SJSA1 (cell line): ENCODE data around the gene FAM210B. TPM values are rescaled to one million over a fixed set of nuclear protein-coding genes. Genes with fewer than 3 reads are reported as not detected.
A peak's percentile ranks its signal among the peaks of the same experiment; 100 is the strongest.

ENCODE experiments used
- DNase-seq, 2 experiments: peaks; one replicate each; pipeline ENCODE4 v3.0.0-alpha.2; 2015 to 2020; ENCODE audit warnings: low spot score in 2 of 2, low read depth in 1 of 2
- H3K27ac ChIP-seq: fragments of 250-450 bp; sonication (Bioruptor Pico); 2 replicates; pipeline ENCODE4 v1.5.1; 2020; ENCODE audit warnings: mild to moderate bottlenecking, moderate library complexity
- H3K27me3 ChIP-seq: fragments of 250-450 bp; sonication (Bioruptor Pico); replicated peaks from 2 replicates; pipeline ENCODE4 v1.5.1; 2020; ENCODE audit warnings: mild to moderate bottlenecking, moderate library complexity
- H3K36me3 ChIP-seq: fragments of 250-450 bp; sonication (Bioruptor Pico); 2 replicates; pipeline ENCODE4 v1.5.1; 2020; ENCODE audit warnings: mild to moderate bottlenecking
- H3K4me1 ChIP-seq: fragments of 250-450 bp; sonication (Bioruptor Pico); replicated peaks from 2 replicates; pipeline ENCODE4 v1.6.1; 2021; ENCODE audit warnings: mild to moderate bottlenecking
- H3K4me3 ChIP-seq: fragments of 250-450 bp; sonication (Bioruptor Pico); 2 replicates; pipeline ENCODE4 v1.5.1; 2020; ENCODE audit warnings: mild to moderate bottlenecking
- H3K9me3 ChIP-seq: fragments of 250-450 bp; sonication (Bioruptor Pico); replicated peaks from 2 replicates; pipeline ENCODE4 v1.5.1; 2020; ENCODE audit warnings: mild to moderate bottlenecking
- total RNA-seq: library from RNA; depleted of rRNA; stranded (reverse); fragments of >200 nt; shearing (Covaris generic); gene quantifications from 2 replicates; pipeline ENCODE4 v1.2.3, GENCODE V29; 2014; rRNA removed

FAM210B gene
- total RNA-seq, 1 experiment from 2014 or later = 22.4 TPM

- peaks cover 16% of the 10 kb centered on the region for H3K36me3 ChIP-seq
- H3K4me1 ChIP-seq = peaks cover 8% of the 10 kb centered on the region
- no peak within 1 kb of the TSS for H3K27ac ChIP-seq
- H3K27me3 ChIP-seq = no peaks in the 10 kb centered on the region
- no peak within 1 kb of the TSS for H3K4me3 ChIP-seq
- no peaks in the 10 kb centered on the region for H3K9me3 ChIP-seq
- DNase-seq = no peak
These were observed 53.1 kb downstream of the FAM210B start, which contains the start of gene CASS4 for GRCh38 chr20:56411759-56412472. TSS of gene CASS4 (plus strand) at chr20:56412260. CDS start at chr20:56412459, 199 bp downstream.

GRCh38 chr20:56412473-56412790 is 53.7 kb downstream of the FAM210B start:
- peaks cover 11% of the 10 kb centered on the region for H3K36me3 ChIP-seq
- peaks cover 8% of the 10 kb centered on the region for H3K4me1 ChIP-seq
- no peak for DNase-seq
- H3K4me3 ChIP-seq = no peak overlapping the region
- no peaks in the 10 kb centered on the region for H3K9me3 ChIP-seq
- no peak overlapping the region for H3K27ac ChIP-seq
- H3K27me3 ChIP-seq = no peaks in the 10 kb centered on the region

- no peak overlapping the region for H3K4me3 ChIP-seq
- peaks cover 6% of the 10 kb centered on the region for H3K36me3 ChIP-seq
- peaks cover 8% of the 10 kb centered on the region for H3K4me1 ChIP-seq
- H3K27ac ChIP-seq = no peak overlapping the region
- no peak for DNase-seq
- H3K9me3 ChIP-seq = no peaks in the 10 kb centered on the region
- H3K27me3 ChIP-seq = no peaks in the 10 kb centered on the region
These were observed 54.2 kb downstream of the FAM210B start for GRCh38 chr20:56412949-56413348.

GRCh38 chr20:56414842-56415765 is 56.3 kb downstream of the FAM210B start:
- DNase-seq = no peak
- Histone ChIP-seq H3K27ac (peak overlapping the region; percentile 17), H3K4me3 (no peak overlapping the region)

GRCh38 chr20:56417402-56417801 is 58.6 kb downstream of the FAM210B start:
- Histone ChIP-seq H3K9me3 (no peaks in the 10 kb centered on the region), H3K4me3 (no peak overlapping the region), H3K27ac (no peak overlapping the region), H3K4me1 (peaks cover 16% of the 10 kb centered on the region), H3K36me3 (no peaks in the 10 kb centered on the region), H3K27me3 (no peaks in the 10 kb centered on the region)
- DNase-seq = no peak

More at GRCh38 chr20:56414842-56415765, 56.3 kb downstream of the FAM210B start:
- Histone ChIP-seq H3K27me3 (no peaks in the 10 kb centered on the region), H3K9me3 (no peaks in the 10 kb centered on the region), H3K4me1 (peaks cover 12% of the 10 kb centered on the region), H3K36me3 (no peaks in the 10 kb centered on the region)

- H3K36me3 ChIP-seq = no peaks in the 10 kb centered on the region
- DNase-seq = no peak
- H3K27me3 ChIP-seq = no peaks in the 10 kb centered on the region
- H3K9me3 ChIP-seq = no peaks in the 10 kb centered on the region
- H3K27ac ChIP-seq = no peak overlapping the region
- H3K4me3 ChIP-seq = no peak overlapping the region
- H3K4me1 ChIP-seq = peaks cover 21% of the 10 kb centered on the region
These were observed 59.1 kb downstream of the FAM210B start for GRCh38 chr20:56417911-56418310.

Other genes starting within 250 kb of the FAM210B start
- not detected in 2 replicates for gene MC3R, start 110.2 kb upstream of the FAM210B start, total RNA-seq
- 116 and 132 TPM in 2 replicates for gene AURKA, start 33.2 kb downstream of the FAM210B start, total RNA-seq
- 36.4 and 37.8 TPM in 2 replicates for gene CSTF1, start 33.7 kb downstream of the FAM210B start, total RNA-seq
- not detected in 2 replicates for gene CASS4, start 53.3 kb downstream of the FAM210B start, total RNA-seq
- 118 and 121 TPM in 2 replicates for gene RTF2, start 109.7 kb downstream of the FAM210B start, total RNA-seq
- gene FAM209A, start 165.8 kb downstream of the FAM210B start, total RNA-seq = not detected in 2 replicates
- not detected in 2 replicates for gene FAM209B, start 174.3 kb downstream of the FAM210B start, total RNA-seq